ENCODE data around the gene GDPD5.

GRCh38 chr11:75439495-75440120 is 86.1 kb downstream of the GDPD5 start:
- TF ChIP-seq PATZ1 (CRISPR knock-in tag; IDR thresholded peaks at IDR 0.05; ENCODE audit: borderline replicate concordance) (no peak), POU6F1 (CRISPR knock-in tag; IDR thresholded peaks at IDR 0.05; ENCODE audit: borderline replicate concordance, low read depth) (no peak)
